HG02981 (cell line): ENCODE data around the gene FPGS.
"Not testable (repeated sequence)": the region's sequence is repeated elsewhere in the genome, so short reads cannot be mapped to it uniquely, and the experiment has no call there.

Source experiments
- ATAC-seq: cut with Tn5 transposase; IDR thresholded peaks from one replicate; pipeline ENCODE4 v1.9.1; 2021; ENCODE audit warnings: mild to moderate bottlenecking, moderate library complexity; ENCODE audit not compliant: unreplicated experiment

The FPGS gene

GRCh38 chr9:127802576-127803443 is at the start of gene FPGS:
Gene FPGS (plus strand): TSS chr9:127802882. CDS start chr9:127802925, 43 bp downstream.
- peak; percentile 70 for ATAC-seq

- no peak for ATAC-seq
These were observed 49.5 kb upstream of the FPGS start for GRCh38 chr9:127753148-127753547.

GRCh38 chr9:127753622-127754021 is 49.1 kb upstream of the FPGS start:
- ATAC-seq = no peak

- ATAC-seq = no peak
These were observed 48.3 kb upstream of the FPGS start for GRCh38 chr9:127754099-127755060.

- ATAC-seq = no peak
These were observed 47.3 kb upstream of the FPGS start for GRCh38 chr9:127755061-127756060.

- ATAC-seq = no peak
These were observed 46.4 kb upstream of the FPGS start for GRCh38 chr9:127756233-127756632.

GRCh38 chr9:127756776-127757175 is 45.9 kb upstream of the FPGS start:
- ATAC-seq = not testable (repeated sequence)

- no peak for ATAC-seq
These were observed 43.8 kb upstream of the FPGS start for GRCh38 chr9:127758843-127759242.

- no peak for ATAC-seq
These were observed 41.6 kb upstream of the FPGS start for GRCh38 chr9:127761061-127761460.

- no peak for ATAC-seq
These were observed 41.2 kb upstream of the FPGS start for GRCh38 chr9:127761491-127761956.

- no peak for ATAC-seq
These were observed 40.5 kb upstream of the FPGS start for GRCh38 chr9:127762111-127762676.

GRCh38 chr9:127763918-127764384 is 38.7 kb upstream of the FPGS start:
- ATAC-seq = no peak

GRCh38 chr9:127765418-127765817 is 37.3 kb upstream of the FPGS start:
- ATAC-seq = no peak

- no peak for ATAC-seq
These were observed 35.3 kb upstream of the FPGS start for GRCh38 chr9:127767410-127767809.

GRCh38 chr9:127767909-127768331 is 34.8 kb upstream of the FPGS start:
- no peak for ATAC-seq

GRCh38 chr9:127768698-127769097 is 34.0 kb upstream of the FPGS start:
- no peak for ATAC-seq

GRCh38 chr9:127769101-127769500 is 33.6 kb upstream of the FPGS start:
- ATAC-seq = no peak

GRCh38 chr9:127769929-127770582 is 32.6 kb upstream of the FPGS start:
- ATAC-seq = no peak

- ATAC-seq = no peak
These were observed 32.1 kb upstream of the FPGS start for GRCh38 chr9:127770583-127770904.
